Measurements from ENCODE around the gene THSD4. TPM values are rescaled to one million over a fixed set of nuclear protein-coding genes. Genes with fewer than 3 reads are reported as not detected.
"Not testable (repeated sequence)": the region's sequence is repeated elsewhere in the genome, so short reads cannot be mapped to it uniquely, and the experiment has no call there.

The THSD4 gene
- total RNA-seq, 1 donor from 2014 or later, result 21.1 TPM

GRCh38 chr15:71237456-71238188 is 122.4 kb downstream of the THSD4 start:
- DNase-seq (ENCODE audit: low spot score) (no peak), ATAC-seq (no peak)
- intact Hi-C loops (cut with DNase I), result no loop called here

DNA sequence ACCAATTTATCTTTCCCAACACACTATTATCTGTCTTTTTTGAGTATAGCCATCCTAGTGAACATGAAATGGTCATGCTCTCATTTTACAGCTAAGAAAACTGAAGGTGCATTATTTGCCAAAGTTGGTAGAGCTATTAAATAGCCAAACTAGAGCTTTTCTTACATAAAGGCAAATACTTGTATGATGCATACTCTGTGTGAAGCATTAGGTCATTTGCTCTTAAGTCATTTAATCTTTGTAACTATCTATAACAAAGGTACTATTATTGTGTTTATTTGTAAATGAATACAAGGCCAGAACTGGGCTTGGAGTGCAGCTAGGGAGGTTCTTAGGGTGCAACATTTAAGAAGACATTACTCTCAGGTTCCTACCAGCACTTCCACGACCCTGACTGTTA is 123.7 kb downstream of the THSD4 start:
- intact Hi-C loops (cut with DNase I), result no loop called here
- no peak for DNase-seq (ENCODE audit: low spot score)
- no peak for ATAC-seq

GRCh38 chr15:71239592-71240364 is 124.5 kb downstream of the THSD4 start:
- no peak for ATAC-seq
- no peak for DNase-seq (ENCODE audit: low spot score)
- intact Hi-C loops (cut with DNase I), result no loop called here

DNA sequence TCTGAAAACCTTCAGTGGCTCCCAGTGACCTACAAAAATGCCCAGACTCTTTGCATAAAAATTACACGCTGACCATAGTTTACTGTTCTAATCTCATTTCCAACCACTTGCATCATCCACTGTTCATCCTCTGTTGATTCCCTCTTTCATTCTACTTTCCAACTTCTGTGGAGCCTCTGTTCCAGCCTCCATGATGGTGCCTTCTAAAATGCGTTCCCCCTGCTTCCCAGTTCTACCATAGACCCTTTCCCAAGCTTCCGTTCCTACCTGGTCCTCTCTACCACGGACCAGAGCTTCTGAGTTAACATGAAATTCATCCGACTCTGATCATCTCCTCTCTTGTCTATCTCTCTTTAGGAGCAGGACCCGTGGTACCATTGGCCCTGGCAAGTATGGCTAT is 127.0 kb downstream of the THSD4 start:
- intact Hi-C loops (cut with DNase I), result no loop called here
- ATAC-seq (no peak), DNase-seq (ENCODE audit: low spot score) (no peak)

- intact Hi-C loops (cut with DNase I), result no loop called here
- ATAC-seq (no peak), DNase-seq (ENCODE audit: low spot score) (no peak)
Observed at GRCh38 chr15:71244250-71244649, 129.0 kb downstream of the THSD4 start.

- no peak for DNase-seq (ENCODE audit: low spot score)
- ATAC-seq, result no peak
- intact Hi-C loops (cut with DNase I), result no loop called here
Observed at GRCh38 chr15:71245588-71245987, 130.3 kb downstream of the THSD4 start.

GRCh38 chr15:71248386-71248785 is 133.1 kb downstream of the THSD4 start:
- ATAC-seq (no peak), DNase-seq (ENCODE audit: low spot score) (no peak)
- intact Hi-C loops (cut with DNase I), result no loop called here

GRCh38 chr15:71249986-71250385 is 134.7 kb downstream of the THSD4 start:
- ATAC-seq (no peak), DNase-seq (ENCODE audit: low spot score) (no peak)
- intact Hi-C loops (cut with DNase I), result no loop called here

DNA sequence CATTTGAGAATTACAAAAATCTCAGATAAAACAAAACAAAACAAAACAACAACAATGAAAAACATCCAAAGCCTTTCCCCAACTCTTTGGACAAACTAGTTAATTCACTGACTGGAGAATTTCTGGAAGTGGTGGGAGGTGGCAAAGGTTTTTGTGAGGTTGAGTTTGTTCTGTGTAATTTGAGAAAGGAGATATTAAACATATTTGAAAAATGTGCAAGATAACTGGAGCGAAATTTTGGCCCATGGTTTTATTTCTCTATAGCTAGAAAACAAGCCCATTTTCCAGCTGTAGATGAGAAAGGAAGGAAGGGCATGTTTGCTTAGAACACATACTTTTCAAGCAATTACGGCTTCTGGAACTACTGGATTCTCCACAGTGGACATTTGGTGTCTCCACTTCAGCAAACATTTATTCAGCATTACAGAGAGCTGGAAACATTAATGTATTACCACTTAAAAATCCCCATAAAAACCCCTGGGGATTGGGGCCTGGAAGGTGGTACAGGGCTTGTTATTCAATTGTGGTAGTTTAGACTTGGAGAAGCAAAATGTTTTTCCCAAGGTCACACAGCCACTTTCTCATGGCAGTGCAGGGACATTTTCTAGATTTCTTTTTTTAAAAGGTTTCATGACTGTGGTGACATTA is 135.8 kb downstream of the THSD4 start:
- peak; percentile 10 for ATAC-seq
- intact Hi-C loops (cut with DNase I), result no loop called here
- DNase-seq (ENCODE audit: low spot score), result no peak

GRCh38 chr15:71251584-71252043 is 136.3 kb downstream of the THSD4 start:
- DNase-seq (ENCODE audit: low spot score), result no peak
- peak; percentile 44 for ATAC-seq
- intact Hi-C loops (cut with DNase I), result no loop called here

GRCh38 chr15:71252044-71252739 is 136.9 kb downstream of the THSD4 start:
- DNase-seq (ENCODE audit: low spot score) (no peak), ATAC-seq (no peak)
- intact Hi-C loops (cut with DNase I), result no loop called here

DNA sequence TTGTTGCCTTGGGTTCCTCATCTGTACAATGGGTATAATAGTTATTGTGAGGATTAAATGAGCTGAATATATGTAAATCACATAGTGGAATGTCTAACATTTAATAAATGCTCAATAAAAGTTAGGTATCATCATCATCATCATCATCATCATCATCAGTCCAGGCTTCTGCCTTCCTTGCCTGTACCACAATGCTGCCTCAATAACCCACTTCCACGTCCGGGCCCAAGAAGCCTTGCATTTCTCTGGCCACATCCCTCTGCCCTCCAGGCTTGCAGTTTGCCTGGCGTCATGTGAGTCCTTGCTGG is 137.4 kb downstream of the THSD4 start:
- DNase-seq (ENCODE audit: low spot score), result no peak
- intact Hi-C loops (cut with DNase I), result no loop called here
- ATAC-seq, result no peak

GRCh38 chr15:71254491-71254890 is 139.2 kb downstream of the THSD4 start:
- DNase-seq (ENCODE audit: low spot score), result no peak
- intact Hi-C loops (cut with DNase I), result no loop called here
- no peak for ATAC-seq

GRCh38 chr15:71256934-71257664 is 141.8 kb downstream of the THSD4 start:
- intact Hi-C loops (cut with DNase I), result no loop called here
- no peak for DNase-seq (ENCODE audit: low spot score)
- ATAC-seq, result no peak

GRCh38 chr15:71259866-71260265 is 144.6 kb downstream of the THSD4 start:
- ATAC-seq, result no peak
- intact Hi-C loops (cut with DNase I), result no loop called here
- no peak for DNase-seq (ENCODE audit: low spot score)

DNA sequence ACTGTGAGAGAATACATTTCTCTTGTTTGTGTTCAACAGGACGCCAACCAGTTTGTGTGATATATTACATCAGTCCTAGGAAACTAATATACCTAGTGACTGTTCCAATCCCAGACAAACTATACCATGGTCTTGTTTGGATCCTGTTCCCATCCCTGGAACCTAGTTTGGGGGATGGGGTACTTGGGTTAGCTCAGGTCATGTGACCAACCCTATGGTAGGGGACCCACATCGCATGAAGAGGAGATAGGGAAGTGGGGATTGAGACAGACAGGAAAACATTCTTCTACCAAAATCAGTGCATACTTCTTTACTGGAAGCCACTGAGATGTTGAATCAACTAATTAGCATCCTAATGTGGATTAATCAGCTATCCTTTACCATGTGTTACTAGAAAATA is 146.1 kb downstream of the THSD4 start:
- no peak for DNase-seq (ENCODE audit: low spot score)
- intact Hi-C loops (cut with DNase I), result no loop called here

GRCh38 chr15:71261909-71262308 is 146.6 kb downstream of the THSD4 start:
- ATAC-seq (no peak), DNase-seq (ENCODE audit: low spot score) (no peak)
- intact Hi-C loops (cut with DNase I), result no loop called here

More for the DNA sequence above, 146.1 kb downstream of the THSD4 start:
- no peak for ATAC-seq

- ATAC-seq, result no peak
- no peak for DNase-seq (ENCODE audit: low spot score)
- intact Hi-C loops (cut with DNase I), result no loop called here
Observed at GRCh38 chr15:71262599-71262998, 147.3 kb downstream of the THSD4 start.

GRCh38 chr15:71265606-71266005 is 150.3 kb downstream of the THSD4 start:
- DNase-seq (ENCODE audit: low spot score); intact Hi-C loops (cut with DNase I); ATAC-seq: not testable (repeated sequence)
